Psoas muscle (tissue), 8 donors: ENCODE results near the gene DEGS2. TPM values are rescaled to one million over a fixed set of nuclear protein-coding genes. Genes with fewer than 3 reads are reported as not detected.

Experiments
- ATAC-seq, 4 donors: fragments of 200-7000 bp; cut with Tn5 transposase; one replicate each; pipeline ENCODE4 v1.9.1; 2020; ENCODE audit warnings: moderate library complexity in 3 of 4, mild to moderate bottlenecking in 2 of 4
- DNase-seq, 2 donors: peaks; one replicate each; pipeline ENCODE4 v3.0.0-alpha.2; 2020
- H3K27ac ChIP-seq: fragments of 200-600 bp; one replicate; pipeline ENCODE4 v1.8.0; 2022
- H3K27me3 ChIP-seq, 3 donors: fragments of 200-600 bp in 1 of 3; one replicate each; pipeline versions ENCODE4 v1.6.1 to v1.8.0; 2013 to 2022; ENCODE audit warnings: low read length in 2 of 3, mild to moderate bottlenecking in 2 of 3, moderate library complexity in 1 of 3; ENCODE audit not compliant: insufficient read depth in 3 of 3
- H3K36me3 ChIP-seq, 2 donors: fragments of 200-600 bp in 1 of 2; one replicate each; pipeline versions ENCODE4 v1.6.1 to v1.8.0; 2013 to 2022; ENCODE audit warnings: low read depth in 1 of 2, mild to moderate bottlenecking in 1 of 2, moderate library complexity in 1 of 2; ENCODE audit not compliant: insufficient read depth in 1 of 2
- H3K4me1 ChIP-seq: fragments of 200-600 bp; one replicate; pipeline ENCODE4 v1.8.0; 2022
- H3K4me3 ChIP-seq: fragments of 200-600 bp; one replicate; pipeline ENCODE4 v1.8.0; 2022; ENCODE audit warnings: mild to moderate bottlenecking
- H3K9me3 ChIP-seq: fragments of 200-600 bp; one replicate; pipeline ENCODE4 v1.8.0; 2022
- WGBS, 3 donors: extraction: QIAGEN DNeasy Blood & Tissue Kit; methylation state at CpG; one replicate each; pipeline versions ENCODE4 v1.1.6 to v1.1.7; 2013; 5-methylcytosine and 5-hydroxymethylcytosine counted together
- intact Hi-C, 2 donors: fragments of 100-400 bp; cut with DNase I; formaldehyde crosslinking; loops; one replicate each; pipeline versions ENCODE4 v1.11.0 to v1.14.2; 2022
- polyA plus RNA-seq, 3 donors: library from polyadenylated mRNA; stranded (reverse); fragments of 200-250 nt; gene quantifications; one replicate each; pipeline ENCODE4 v1.2.3, GENCODE V29; 2013
- total RNA-seq, 4 donors: library from RNA; stranded (reverse); fragmentation: NEBNext Ultra II Directional in 2 of 4; extraction: Animal tissue kit (Norgen Biotek cat#: 25700) in 2 of 4; gene quantifications; one replicate each; pipeline versions ENCODE4 v1.2.1 to v1.2.4, GENCODE V29; 2021 to 2023
- TF ChIP-seq, protein P1 (sequence below): fragments of 200-600 bp; IDR thresholded peaks from one replicate; pipeline ENCODE4 v1.8.0; 2022; ENCODE audit warnings: antibody characterized with exemption
- donor health status: healthy with polysubstance abuse.
- donor health status: DM: no; HTN: no; CAD: no; lungs with moderate emphysema.
- donor health status: Bipolar disorder and iron deficiency.
- donor health status: healthy.
- donor health status: DM: yes; HTN: yes; CAD: no.
- donor health status: DM: no; HTN: no; CAD: no.
- donor health status: DM: no; HTN: no; CAD: no.
- donor health status: DM: yes; HTN: yes; CAD: no.

DEGS2 gene
- total and polyA plus RNA-seq, 7 donors = 0.04 to 0.39 (median 0.24) TPM; not detected in 3

DNA sequence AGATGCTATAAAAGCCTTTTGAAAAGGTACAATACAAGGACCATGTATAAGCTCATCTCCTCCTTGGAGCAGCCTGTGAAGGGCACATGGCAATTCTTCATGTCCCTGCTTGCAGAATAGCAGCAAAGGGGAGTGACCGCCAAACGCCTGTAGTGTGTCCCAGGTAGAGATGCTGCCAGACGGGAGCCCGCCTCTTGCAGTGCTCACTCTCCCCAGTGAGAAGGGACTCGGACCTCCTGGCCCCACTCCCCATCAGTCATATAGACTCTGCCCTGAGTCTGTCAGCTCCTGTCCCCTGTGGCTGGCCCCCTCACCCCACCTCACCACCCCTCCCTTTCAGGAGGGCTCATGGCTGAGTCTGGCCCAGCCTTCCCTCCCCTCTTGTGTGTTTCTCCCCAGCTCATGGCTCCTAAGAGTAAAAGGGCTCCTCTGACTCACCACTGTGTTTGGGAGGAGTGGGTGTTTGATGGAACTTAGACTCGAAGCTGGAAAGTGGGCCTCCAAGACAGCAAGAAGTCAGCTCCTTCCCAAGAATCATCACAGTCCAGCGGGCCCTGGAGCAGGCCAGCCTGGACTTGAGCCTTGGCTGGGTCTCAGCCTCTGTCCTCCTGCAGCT is 40.9 kb downstream of the DEGS2 start:
- intact Hi-C loops = no loop called here
- TF ChIP-seq, protein P1, sequence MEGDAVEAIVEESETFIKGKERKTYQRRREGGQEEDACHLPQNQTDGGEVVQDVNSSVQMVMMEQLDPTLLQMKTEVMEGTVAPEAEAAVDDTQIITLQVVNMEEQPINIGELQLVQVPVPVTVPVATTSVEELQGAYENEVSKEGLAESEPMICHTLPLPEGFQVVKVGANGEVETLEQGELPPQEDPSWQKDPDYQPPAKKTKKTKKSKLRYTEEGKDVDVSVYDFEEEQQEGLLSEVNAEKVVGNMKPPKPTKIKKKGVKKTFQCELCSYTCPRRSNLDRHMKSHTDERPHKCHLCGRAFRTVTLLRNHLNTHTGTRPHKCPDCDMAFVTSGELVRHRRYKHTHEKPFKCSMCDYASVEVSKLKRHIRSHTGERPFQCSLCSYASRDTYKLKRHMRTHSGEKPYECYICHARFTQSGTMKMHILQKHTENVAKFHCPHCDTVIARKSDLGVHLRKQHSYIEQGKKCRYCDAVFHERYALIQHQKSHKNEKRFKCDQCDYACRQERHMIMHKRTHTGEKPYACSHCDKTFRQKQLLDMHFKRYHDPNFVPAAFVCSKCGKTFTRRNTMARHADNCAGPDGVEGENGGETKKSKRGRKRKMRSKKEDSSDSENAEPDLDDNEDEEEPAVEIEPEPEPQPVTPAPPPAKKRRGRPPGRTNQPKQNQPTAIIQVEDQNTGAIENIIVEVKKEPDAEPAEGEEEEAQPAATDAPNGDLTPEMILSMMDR = no peak
- no peak for DNase-seq
- Histone ChIP-seq H3K9me3 (no peaks in the 10 kb centered on the region), H3K4me1 (no peaks in the 10 kb centered on the region), H3K36me3 (no peaks in the 10 kb centered on the region), H3K4me3 (no peak overlapping the region), H3K27me3 (no peaks in the 10 kb centered on the region), H3K27ac (no peak overlapping the region)
- ATAC-seq = no peak
- WGBS, 3 donors = 88 to 91% (median 90%) methylated on average over 7 of the region's 7 CpGs

DNA sequence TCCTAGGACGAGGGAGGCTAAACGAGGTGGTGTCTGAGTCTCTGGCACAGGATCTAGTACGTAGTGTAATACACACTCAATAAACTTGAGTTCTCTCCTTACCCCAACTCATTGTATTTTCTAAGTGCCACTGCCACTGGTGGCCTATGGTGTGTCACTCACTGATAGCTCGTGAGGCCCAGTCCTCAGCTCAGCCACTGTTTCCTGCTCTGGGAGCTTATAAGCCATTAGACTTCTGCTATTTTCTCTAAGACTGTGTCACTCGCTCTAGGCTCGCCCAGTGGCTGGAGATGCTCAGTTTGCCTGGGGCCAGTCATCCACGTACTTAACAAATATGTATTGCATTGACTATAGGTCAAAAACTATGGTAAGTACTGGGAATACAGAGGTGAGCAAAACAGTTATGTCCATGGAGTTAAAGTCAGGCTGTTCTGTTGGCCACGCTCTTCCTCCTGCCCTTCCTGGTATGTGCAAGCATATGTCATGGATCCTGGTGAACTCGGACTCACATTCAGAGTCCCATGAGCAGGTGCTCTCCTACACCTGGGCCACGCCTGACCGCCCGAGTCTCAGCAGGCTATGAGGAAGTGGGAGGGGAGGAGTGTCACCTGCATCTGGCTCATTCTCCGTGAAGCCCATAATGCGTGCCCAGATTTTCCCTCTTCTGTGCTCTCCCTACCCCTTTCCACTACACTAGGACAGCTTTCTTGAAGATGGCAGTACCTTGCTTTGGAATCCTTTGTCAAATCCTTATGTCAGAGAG is 41.6 kb downstream of the DEGS2 start:
- intact Hi-C loops = no loop called here
- TF ChIP-seq, protein P1 = no peak
- no peak for ATAC-seq
- Histone ChIP-seq H3K9me3 (no peaks in the 10 kb centered on the region), H3K36me3 (no peaks in the 10 kb centered on the region), H3K27ac (no peak overlapping the region), H3K27me3 (no peaks in the 10 kb centered on the region), H3K4me1 (no peaks in the 10 kb centered on the region), H3K4me3 (no peak overlapping the region)
- DNase-seq = no peak
- 94 to 96% (median 95%) methylated on average over 14 of the region's 14 CpGs for WGBS, 3 donors

DNA sequence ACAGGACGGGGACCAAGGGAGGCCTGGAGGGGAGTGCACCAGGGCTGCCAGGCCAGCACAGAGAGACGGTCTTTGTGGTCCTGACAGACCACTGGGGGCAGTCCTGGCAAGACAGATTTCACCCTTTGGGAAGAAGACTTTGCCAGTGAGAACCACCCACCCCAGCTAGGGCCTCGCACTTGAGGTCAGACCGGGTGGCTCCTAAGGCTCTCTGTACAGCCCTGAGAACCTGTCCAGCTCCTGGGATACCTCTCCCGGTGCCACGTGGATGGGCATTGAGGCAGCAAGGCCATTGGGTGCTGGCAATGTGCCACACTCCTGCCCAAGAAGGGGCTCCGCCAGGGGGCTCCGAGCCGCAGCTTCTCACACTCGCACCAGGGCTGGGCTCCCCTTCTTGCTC is 42.4 kb downstream of the DEGS2 start:
- 89 to 96% (median 93%) methylated on average over 10 of the region's 10 CpGs for WGBS, 3 donors
- H3K4me1 ChIP-seq = no peaks in the 10 kb centered on the region

DNA sequence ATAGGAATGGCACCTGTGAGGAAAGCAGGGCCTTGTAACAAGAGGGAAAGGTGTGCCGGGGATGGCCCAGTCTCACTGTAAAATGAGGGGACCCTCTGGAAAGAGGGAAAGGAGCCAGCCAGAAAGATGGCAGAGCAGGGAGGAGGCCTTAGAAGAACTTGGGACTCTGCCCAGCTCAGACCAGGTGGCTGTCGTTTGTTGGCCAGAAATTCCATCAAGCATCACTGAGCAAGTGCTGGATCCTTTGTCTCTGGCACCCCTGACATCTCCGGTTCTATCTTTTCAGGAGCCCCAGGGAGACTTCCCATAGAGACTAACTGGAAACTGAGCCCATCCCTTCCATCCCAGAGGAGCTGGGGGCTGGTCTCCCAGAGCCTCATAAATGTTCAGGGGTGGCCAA is 43.3 kb downstream of the DEGS2 start:
- TF ChIP-seq, protein P1 = no peak
- intact Hi-C loops = no loop called here
- Histone ChIP-seq H3K4me1 (no peaks in the 10 kb centered on the region), H3K4me3 (no peak overlapping the region), H3K9me3 (no peaks in the 10 kb centered on the region), H3K27me3 (no peaks in the 10 kb centered on the region), H3K36me3 (no peaks in the 10 kb centered on the region), H3K27ac (no peak overlapping the region)
- ATAC-seq (no peak), DNase-seq (peak in 1 of 2 donors; percentile 2)
- 54 to 69% (median 67%) methylated on average over 3 of the region's 3 CpGs for WGBS, 3 donors

More for the DNA sequence above, 42.4 kb downstream of the DEGS2 start:
- no peaks in the 10 kb centered on the region for H3K36me3 ChIP-seq
- no peak overlapping the region for H3K4me3 ChIP-seq
- ATAC-seq (no peak), DNase-seq (peak in 1 of 2 donors; percentile 47)
- H3K27ac ChIP-seq = no peak overlapping the region
- intact Hi-C loops = no loop called here
- TF ChIP-seq, protein P1 = no peak
- H3K27me3 ChIP-seq = no peaks in the 10 kb centered on the region
- H3K9me3 ChIP-seq = no peaks in the 10 kb centered on the region
